Activated CD4-positive, alpha-beta T cell treated with anti-CD3 and anti-CD28 coated beads, Interleukin-2, Interleukin-6, amounts not matched to agents 100 ng/mL and 50 ng/mL, durations not matched to agents 16 hours and 8 hours (primary cell): ENCODE measurements around the gene CACNA1S.
A peak's percentile ranks its signal among the peaks of the same experiment; 100 is the strongest.

Experiments
- DNase-seq: peaks from one replicate; pipeline ENCODE4 v3.0.0-alpha.2; 2020

CACNA1S gene

DNA sequence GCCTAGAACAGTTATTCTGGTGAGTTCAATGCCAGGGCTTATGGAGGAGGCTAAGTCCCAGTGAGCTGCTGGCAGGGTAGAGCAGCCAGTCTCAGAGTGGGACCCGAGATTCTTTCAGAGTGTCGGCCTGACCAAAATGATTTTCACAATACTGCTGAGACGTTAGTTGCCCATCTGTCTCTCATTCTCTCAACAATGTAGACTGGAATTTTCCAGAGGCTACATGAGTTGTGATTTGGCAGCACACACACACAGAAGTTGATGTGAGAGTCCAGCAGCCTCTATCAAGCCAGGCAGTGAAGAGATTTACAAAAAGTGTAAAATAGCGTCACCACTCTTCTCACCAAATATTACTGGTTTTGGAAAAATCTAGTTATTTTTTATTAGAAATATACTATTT is 21.7 kb downstream of the CACNA1S start:
- DNase-seq = no peak

GRCh38 chr1:201089596-201089995 is 22.6 kb downstream of the CACNA1S start:
- DNase-seq = no peak

DNA sequence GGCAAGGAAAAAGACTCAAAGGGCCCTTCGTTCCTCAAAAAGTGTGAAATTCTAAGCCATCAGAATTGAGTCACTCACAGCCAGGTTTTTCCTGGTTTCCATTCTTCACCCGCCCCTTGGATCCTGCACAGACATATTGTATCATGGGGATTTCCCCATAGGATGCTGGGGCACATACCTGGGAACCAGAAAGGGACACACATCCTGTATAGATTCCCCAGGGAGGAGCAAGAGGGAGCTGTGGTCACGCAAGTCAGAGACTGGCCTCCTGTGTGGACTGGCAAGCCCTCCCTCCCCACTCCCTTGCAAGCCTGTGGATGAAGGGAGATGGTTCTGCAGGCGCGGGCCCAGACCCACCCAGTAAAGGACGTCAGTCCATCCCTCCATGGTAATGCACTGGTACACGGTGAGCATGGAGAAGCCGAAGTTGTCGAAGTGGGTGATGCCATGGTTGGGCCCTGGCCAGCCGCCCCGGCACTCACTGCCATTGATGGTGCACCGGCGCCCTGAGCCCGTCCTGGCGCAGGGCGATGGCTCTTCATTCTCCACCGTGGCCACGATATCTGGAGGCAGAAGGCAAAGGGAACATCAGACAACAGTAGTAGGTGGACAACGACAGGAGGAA is 23.2 kb downstream of the CACNA1S start:
- DNase-seq = no peak

DNA sequence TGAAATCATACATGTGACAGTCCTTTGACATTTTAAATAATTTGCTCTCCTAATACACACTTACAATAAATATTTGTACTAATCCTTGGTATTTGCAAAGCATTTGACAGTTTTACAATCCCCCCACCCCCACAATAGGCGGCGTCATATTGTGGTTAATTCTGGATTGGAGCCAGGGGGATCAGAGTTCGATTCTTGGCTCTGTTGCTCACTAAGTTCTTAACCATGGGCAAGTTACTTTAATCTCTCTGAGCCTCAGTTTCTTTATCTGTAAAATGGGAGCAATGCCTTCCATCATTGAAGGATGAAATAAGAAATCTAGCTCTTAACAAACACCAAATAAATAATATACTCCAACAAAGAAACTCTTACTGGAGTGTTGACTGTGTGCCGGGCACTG is 23.8 kb downstream of the CACNA1S start:
- DNase-seq = no peak

GRCh38 chr1:201085902-201086735 is 26.1 kb downstream of the CACNA1S start:
- peak; percentile 27 for DNase-seq

- DNase-seq = no peak
These were observed 27.9 kb downstream of the CACNA1S start for GRCh38 chr1:201084295-201084694.

DNA sequence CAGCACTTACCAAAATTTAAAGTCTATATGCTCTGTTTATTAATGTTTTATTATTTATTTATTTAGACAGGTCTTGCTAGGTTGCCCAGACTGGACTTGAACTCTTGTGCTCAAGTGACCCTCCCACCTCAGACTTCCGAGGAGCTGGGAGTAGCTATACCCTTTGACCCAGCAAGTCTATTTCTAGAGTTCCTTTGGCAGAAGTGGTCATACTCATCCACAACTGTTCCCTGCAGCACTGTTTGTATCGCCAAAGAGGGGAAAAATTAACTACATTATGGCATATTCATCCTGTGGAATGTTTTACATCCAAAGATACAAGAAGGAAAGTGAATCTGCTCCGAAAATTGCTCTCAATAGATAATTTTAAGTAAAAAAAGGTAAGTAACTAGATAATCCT is 28.5 kb downstream of the CACNA1S start:
- no peak for DNase-seq

- no peak for DNase-seq
These were observed 32.1 kb downstream of the CACNA1S start for GRCh38 chr1:201080135-201080534.

DNA sequence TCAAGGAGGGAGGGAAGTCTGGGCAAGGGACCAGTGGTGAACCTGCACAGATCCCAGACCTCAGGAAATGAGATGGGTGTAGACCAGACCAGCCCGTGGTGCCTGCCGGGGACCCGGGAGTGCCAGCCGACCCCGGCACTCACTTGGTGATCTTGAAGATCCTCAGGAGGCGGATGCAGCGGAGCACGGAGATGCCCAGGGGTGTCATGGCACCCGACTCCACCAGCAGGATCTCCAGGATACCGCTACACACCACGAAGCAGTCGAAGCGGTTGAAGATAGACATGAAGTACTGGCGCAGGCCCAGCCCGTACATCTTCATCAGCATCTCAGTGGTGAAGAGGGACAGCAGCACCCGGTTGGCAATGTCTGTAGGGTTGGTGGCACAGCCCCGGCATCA is 34.5 kb downstream of the CACNA1S start:
- DNase-seq = no peak

DNA sequence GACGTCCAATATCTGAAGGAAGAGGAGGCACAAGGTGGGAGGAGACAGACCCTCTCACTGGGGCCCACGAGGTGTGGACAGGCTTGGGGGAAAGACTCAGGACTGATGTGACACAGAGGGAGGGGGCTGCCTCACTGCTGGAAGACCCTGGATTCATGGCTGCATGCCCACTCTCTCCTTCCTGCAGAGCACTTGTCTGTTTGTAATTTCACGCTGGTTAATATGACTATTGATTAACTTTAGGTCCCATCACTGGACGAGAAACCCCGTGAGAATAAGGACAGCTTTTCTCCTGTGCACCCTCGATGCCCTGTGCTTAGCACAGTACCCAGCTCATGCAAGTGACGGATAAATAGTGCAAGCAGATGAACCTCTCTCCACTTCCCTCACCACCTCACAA is 35.1 kb downstream of the CACNA1S start:
- DNase-seq = no peak

- DNase-seq = no peak
These were observed 36.1 kb downstream of the CACNA1S start for GRCh38 chr1:201076092-201076491.

DNA sequence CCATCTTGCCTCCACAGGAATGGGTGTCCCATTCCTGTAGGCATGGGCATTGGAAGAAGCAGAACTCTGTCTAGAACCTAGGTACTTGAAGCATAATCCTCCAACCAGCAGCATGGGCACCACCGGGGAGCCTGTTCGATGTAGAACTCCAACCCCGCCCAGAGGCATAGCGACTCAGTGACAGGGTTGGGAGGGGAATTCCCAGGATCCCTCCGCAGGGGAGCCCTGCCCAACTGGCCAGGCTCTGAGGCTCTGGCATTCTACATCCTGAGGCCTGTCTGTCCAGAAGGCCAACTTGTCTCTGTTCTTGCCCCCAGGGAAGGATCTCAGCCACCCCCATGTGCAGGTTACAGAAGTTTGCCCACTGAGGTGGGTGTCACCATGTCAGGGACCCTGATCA is 38.2 kb downstream of the CACNA1S start:
- no peak for DNase-seq

DNA sequence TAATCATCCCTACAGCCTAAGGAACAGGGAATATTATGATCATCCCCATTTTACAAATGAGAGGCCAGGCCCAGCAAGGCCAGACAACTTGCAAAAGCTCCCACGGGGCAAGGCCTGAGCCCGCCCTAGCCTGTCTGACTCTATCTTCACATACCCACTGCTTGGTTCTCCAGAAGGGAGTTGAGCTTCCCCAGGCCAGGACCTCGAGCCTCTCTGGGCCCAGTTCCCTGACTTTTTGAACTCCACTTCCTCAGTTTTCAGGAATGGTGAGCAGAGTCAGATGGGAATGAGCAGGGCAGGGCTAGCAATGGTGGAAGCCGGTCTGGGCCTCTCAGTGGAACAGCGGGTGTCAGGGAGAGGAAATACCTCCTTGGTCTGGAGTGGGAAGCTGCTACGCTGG is 39.3 kb downstream of the CACNA1S start:
- no peak for DNase-seq

GRCh38 chr1:201072149-201072548 is 40.1 kb downstream of the CACNA1S start:
- no peak for DNase-seq

DNA sequence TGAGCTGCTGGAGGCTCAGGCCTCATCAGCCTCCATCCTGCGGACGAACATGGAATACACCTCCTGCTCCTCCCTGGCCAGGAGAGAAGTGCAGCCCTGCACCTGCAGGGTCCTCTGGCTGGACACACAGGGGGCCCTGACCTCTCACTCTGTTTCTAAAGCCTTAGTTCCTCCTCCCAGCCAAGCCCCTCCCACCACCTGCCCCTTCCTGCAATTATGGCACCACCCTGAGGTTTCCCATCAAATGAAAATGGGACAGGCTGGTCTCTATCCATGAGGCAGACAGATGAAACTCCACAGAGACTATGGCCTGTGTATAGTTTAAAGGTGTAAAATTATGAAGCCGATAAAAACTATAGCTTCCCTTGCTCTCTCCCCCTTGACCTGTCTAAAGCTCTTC is 42.6 kb downstream of the CACNA1S start:
- DNase-seq = no peak

DNA sequence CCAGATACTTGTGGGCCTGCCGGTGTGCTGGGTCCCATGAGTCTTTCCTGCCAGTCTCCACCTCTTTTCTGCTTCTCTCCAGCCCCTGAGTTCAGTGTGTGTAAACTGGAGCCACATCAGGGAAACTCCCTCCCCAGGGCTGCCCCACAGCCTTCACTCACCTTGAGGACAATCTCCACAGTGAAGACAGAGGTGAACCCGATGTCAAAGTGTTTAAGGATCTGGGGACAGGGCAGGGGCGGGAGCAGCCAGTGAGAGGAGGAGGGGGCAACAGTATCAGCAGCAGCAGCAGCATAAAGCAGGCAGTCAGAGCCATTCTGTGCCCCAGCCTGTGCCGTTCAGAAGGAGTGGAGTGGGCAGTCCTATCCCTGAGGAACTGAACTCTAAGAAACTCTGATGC is 43.2 kb downstream of the CACNA1S start:
- no peak for DNase-seq

- no peak for DNase-seq
These were observed 45.2 kb downstream of the CACNA1S start for GRCh38 chr1:201066986-201067385.

GRCh38 chr1:201065686-201066085 is 46.5 kb downstream of the CACNA1S start:
- DNase-seq = no peak

DNA sequence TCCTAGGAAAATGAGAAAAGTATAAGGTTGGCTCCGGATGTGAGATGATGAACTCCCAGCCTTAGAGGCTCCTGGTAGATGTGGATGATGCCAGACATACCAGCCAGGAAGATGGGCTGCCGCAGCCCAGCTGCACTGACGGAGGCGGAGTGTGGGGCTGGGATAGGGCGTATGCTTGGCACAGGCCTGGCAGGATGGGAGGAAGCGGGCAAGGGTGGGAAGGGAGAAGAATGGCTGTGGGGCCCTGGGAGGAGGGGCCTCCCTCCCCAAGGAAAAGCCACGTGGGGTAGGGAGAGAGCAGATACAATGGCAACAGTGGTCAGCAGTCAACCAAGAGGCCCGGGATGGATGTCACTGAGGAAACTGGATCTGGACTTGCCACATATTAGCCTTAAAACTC is 47.4 kb downstream of the CACNA1S start:
- no peak for DNase-seq

GRCh38 chr1:201063145-201063544 is 49.1 kb downstream of the CACNA1S start:
- no peak for DNase-seq

DNA sequence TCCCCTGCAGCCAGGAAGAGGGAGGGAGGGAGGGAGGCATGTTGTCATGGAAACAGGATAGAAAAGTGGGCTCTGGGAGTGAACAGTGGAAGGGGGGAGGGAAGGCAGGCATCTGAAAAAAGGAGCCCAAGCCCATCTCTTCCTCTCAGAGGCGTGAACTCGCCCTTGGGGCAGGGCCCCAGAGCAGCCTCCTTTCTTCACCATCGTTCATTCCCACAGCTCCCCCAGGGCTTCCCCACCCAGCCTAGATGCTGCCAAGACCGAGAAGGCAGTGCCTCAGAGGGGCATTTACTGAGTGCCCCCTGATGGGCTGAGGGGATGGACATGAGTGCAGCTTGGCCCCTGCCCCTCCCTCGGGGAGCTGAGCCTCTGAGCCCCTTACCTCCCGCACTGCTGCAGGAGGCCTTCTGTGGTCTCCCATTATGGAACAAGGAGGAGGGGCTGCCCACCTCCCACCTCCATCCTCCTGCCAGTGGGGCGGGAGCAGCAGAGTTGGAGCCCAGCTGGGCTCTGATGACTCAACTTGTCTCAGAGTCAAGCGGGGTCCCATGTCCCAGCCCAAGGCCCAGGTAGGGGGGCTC is 49.6 kb downstream of the CACNA1S start:
- DNase-seq = no peak

GRCh38 chr1:201061886-201062285 is 50.3 kb downstream of the CACNA1S start:
- no peak for DNase-seq

GRCh38 chr1:201061049-201061448 is 51.2 kb downstream of the CACNA1S start:
- DNase-seq = no peak

GRCh38 chr1:201060586-201060985 is 51.6 kb downstream of the CACNA1S start:
- no peak for DNase-seq
